ENCODE data around the gene THRA. TPM values are rescaled to one million over a fixed set of nuclear protein-coding genes. Genes with fewer than 3 reads are reported as not detected.
"Not testable (repeated sequence)": the region's sequence is repeated elsewhere in the genome, so short reads cannot be mapped to it uniquely, and the experiment has no call there.

The THRA gene
- total RNA-seq, 1 experiment from 2014 or later: 11.7 TPM

- BruUV-seq (replicated peaks): no TSS peak
- Histone ChIP-seq H3K4me1 (ENCODE audit: control insufficient read depth, insufficient read depth, low read length) (peaks cover 15% of the 10 kb centered on the region), H3K4me3 (ENCODE audit: low read depth in 2 of 2, low read length in 2 of 2) (peak overlapping the region; percentile 68 to 93), H3K9me3 (ENCODE audit: control insufficient read depth, insufficient read depth, low read depth, low read length) (no peaks in the 10 kb centered on the region), H3K27me3 (ENCODE audit: control insufficient read depth, insufficient read depth, low read length) (no peaks in the 10 kb centered on the region), H3K36me3 (ENCODE audit: control insufficient read depth, insufficient read depth, low read length) (peaks cover 23% of the 10 kb centered on the region), H3K27ac (ENCODE audit: low read length) (peak overlapping the region; percentile 96)
- TF ChIP-seq REST (IDR thresholded peaks at IDR 0.05; ENCODE audit: insufficient read depth in 1 of 2, low read depth in 2 of 2, low read length in 1 of 2) (no peak), TCF7L2 (IDR thresholded peaks at IDR 0.05; ENCODE audit: low read depth, low read length) (no peak), POLR2AphosphoS5 (IDR thresholded peaks at IDR 0.05; ENCODE audit: low read depth, low read length) (no peak), SIN3A (IDR thresholded peaks at IDR 0.05; ENCODE audit: borderline replicate concordance, insufficient read depth, low read depth, low read length) (no peak), CTCF (IDR thresholded peaks at IDR 0.05) (no peak)
- DNase-seq (ENCODE audit: low read depth, low spot score) (no peak), ATAC-seq (peak; percentile 3)
- in situ Hi-C loops (cut with HindIII; ENCODE audit: low pct_unique_long_range_greater_than_20kb, low sequenced_read_pairs): no loop called here
- ChIA-PET POLR2A (interaction anchor here (0.6 to 1.2 kb wide), 2 partner anchors 12 to 27 kb away, joined by 3 read pairs; no protein-coding TSS in a partner anchor), CTCF (interaction anchor here (0.6 to 1.1 kb wide), 3 partner anchors 26 to 28 kb away, joined by 3 to 8 read pairs (median 4); no protein-coding TSS in a partner anchor)
- intact Hi-C loops (cut with micrococcal nuclease; ENCODE audit: unreplicated experiment): no loop called here
Observed at GRCh38 chr17:40139566-40140058, 76.8 kb downstream of the THRA start.

GRCh38 chr17:40143166-40143565, 80.4 kb downstream of the THRA start:
- ChIA-PET CTCF (interaction anchor here (0.6 kb wide), 1 partner anchor 53 kb away, joined by 5 read pairs; no protein-coding TSS in a partner anchor), POLR2A (interaction anchor here (0.6 to 0.7 kb wide), 4 partner anchors 25 to 132 kb away, joined by 3 to 7 read pairs (median 4); no protein-coding TSS in a partner anchor)
- intact Hi-C loops (cut with micrococcal nuclease; ENCODE audit: unreplicated experiment); BruUV-seq (replicated peaks); H3K9me3 ChIP-seq (ENCODE audit: control insufficient read depth, insufficient read depth, low read depth, low read length); H3K27me3 ChIP-seq (ENCODE audit: control insufficient read depth, insufficient read depth, low read length); H3K4me3 ChIP-seq (ENCODE audit: low read depth in 2 of 2, low read length in 2 of 2); H3K27ac ChIP-seq (ENCODE audit: low read length); in situ Hi-C loops (cut with HindIII; ENCODE audit: low pct_unique_long_range_greater_than_20kb, low sequenced_read_pairs); DNase-seq (ENCODE audit: low read depth, low spot score); ATAC-seq: not testable (repeated sequence)
- H3K36me3 ChIP-seq (ENCODE audit: control insufficient read depth, insufficient read depth, low read length): peaks cover 17% of the 10 kb centered on the region
- H3K4me1 ChIP-seq (ENCODE audit: control insufficient read depth, insufficient read depth, low read length): peaks cover 15% of the 10 kb centered on the region

Small RNA genes within 50 kb of the gene (microRNA-seq; reads per million reads assigned to microRNA genes)
- 2.2 reads per million for gene MIR6884 (ENCODE audit: unreplicated experiment)

Other genes with a start within 250 kb of the THRA start
- gene IKZF3, start 198.7 kb upstream of the THRA start, total RNA-seq (2021; ENCODE audit: unreplicated experiment): 0.59 TPM
- gene ZPBP2, start 194.8 kb upstream of the THRA start, total RNA-seq (2021; ENCODE audit: unreplicated experiment): not detected
- gene GSDMB, start 144.3 kb upstream of the THRA start, total RNA-seq (2021; ENCODE audit: unreplicated experiment): 2.9 TPM
- 55.1 TPM for gene ORMDL3, start 135.4 kb upstream of the THRA start, total RNA-seq (2021; ENCODE audit: unreplicated experiment)
- gene LRRC3C, start 135.2 kb upstream of the THRA start, total RNA-seq (2021; ENCODE audit: unreplicated experiment): not detected
- not detected for gene GSDMA, start 100.0 kb upstream of the THRA start, total RNA-seq (2021; ENCODE audit: unreplicated experiment)
- 175 TPM for gene PSMD3, start 82.2 kb upstream of the THRA start, total RNA-seq (2021; ENCODE audit: unreplicated experiment)
- gene CSF3, start 47.5 kb upstream of the THRA start, total RNA-seq (2021; ENCODE audit: unreplicated experiment): not detected
- gene MED24, start 8.6 kb upstream of the THRA start, total RNA-seq (2021; ENCODE audit: unreplicated experiment): 93.9 TPM
- 8.8 TPM for gene NR1D1, start 37.6 kb downstream of the THRA start, total RNA-seq (2021; ENCODE audit: unreplicated experiment)
- gene MSL1, start 59.0 kb downstream of the THRA start, total RNA-seq (2021; ENCODE audit: unreplicated experiment): 96.3 TPM
- 97.4 TPM for gene CASC3, start 77.6 kb downstream of the THRA start, total RNA-seq (2021; ENCODE audit: unreplicated experiment)
- gene RAPGEFL1, start 114.5 kb downstream of the THRA start, total RNA-seq (2021; ENCODE audit: unreplicated experiment): 6.5 TPM
- gene WIPF2, start 156.3 kb downstream of the THRA start, total RNA-seq (2021; ENCODE audit: unreplicated experiment): 45.9 TPM
- 66.3 TPM for gene CDC6, start 224.9 kb downstream of the THRA start, total RNA-seq (2021; ENCODE audit: unreplicated experiment)
- gene RARA, start 246.2 kb downstream of the THRA start, total RNA-seq (2021; ENCODE audit: unreplicated experiment): 55.6 TPM

Measured in Panc1 (cell line).